Germinal center (tissue), 1 donor: ENCODE measurements around the gene SUSD6.
A peak's percentile ranks its signal among the peaks of the same experiment; 100 is the strongest.
"Not testable (repeated sequence)": the region's sequence is repeated elsewhere in the genome, so short reads cannot be mapped to it uniquely, and the experiment has no call there.

Experiments used
- DNase-seq: peaks from one replicate; pipeline ENCODE4 v3.0.0; 2012; ENCODE audit warnings: mixed read lengths, low spot score

SUSD6 gene

GRCh38 chr14:69620981-69621380 lies 9.6 kb downstream of the SUSD6 start:
- DNase-seq = no peak

GRCh38 chr14:69624136-69624535 lies 12.7 kb downstream of the SUSD6 start:
- no peak for DNase-seq

DNA sequence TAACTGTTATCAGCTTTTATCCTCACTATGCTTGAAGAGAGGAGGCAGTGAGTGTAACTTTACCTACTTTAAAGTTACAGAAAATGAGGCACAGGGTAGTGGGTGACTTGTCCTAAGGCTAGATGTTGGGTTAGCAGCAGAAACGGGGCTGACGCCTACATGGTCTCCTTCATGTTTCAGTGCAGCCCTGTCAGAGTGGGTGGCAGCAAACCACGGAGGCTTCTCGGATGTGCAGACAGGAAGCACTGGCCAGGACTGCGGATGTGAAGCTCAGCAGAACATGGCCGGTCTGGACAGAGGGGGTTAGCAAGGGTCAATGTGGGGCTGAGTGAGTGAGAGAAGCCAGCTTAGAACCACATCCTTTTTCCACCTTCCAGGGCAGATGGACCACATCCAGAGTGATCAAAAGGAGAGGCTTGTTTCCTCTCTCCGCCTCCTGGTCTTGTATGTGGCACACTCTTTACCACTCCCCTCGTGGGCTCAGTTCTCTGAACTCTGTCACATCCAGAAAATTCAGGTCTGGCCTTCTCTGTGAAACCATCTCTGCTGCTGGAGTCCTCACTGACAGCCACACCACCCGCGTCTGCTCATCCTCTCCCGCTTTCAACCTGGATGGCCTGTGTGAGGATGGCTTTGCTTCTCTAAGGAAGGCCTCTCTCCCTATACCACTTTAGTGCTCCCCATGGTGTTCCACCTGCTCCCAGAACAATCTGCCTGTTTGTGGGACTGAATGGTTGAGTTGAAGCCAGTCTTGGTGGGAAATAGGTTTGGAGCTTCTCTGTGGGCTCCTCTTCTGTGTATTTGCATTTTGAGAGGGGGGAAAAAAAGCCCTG lies 14.1 kb downstream of the SUSD6 start:
- DNase-seq = peak; percentile 43

- DNase-seq = no peak
Observed at GRCh38 chr14:69626132-69626500, 14.7 kb downstream of the SUSD6 start.

- no peak for DNase-seq
Observed at GRCh38 chr14:69629225-69630127, 18.1 kb downstream of the SUSD6 start.

DNA sequence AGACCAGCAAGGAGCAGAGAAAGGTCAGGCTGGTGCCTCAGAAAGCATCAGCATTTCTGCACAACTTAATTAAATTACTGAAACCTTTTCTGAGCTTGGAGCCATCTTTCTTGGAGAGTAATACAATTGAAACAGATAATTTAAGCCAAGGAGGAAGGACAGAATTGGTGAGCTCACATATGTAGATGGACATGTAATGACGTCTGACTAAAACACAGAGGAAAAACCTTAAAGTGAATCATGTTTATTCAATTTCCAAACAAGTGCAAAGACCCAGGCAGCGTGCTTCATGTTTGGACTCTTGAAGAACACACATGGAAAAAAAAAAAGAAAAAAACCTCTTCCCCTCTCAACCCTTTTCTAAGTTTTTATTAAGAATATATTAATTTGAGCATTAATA lies 19.0 kb downstream of the SUSD6 start:
- no peak for DNase-seq

DNA sequence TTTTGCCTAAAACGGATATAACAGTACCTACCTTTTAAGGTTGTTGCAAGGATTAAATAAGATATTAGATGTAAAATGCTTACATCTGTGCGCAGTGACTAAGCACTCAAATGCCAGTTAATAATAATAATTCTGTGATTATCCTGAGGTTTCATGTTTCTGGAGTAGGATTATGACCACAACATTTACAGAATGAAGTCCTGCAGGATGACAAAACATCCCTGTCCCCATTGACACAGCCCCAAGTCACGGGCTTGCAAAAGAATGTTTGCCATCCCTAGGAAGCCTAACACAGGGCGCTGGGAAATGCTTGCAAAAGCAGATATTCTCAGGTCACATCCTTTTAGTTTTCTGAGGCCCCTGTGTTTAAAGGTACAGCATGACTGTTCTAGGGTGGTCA lies 20.1 kb downstream of the SUSD6 start:
- DNase-seq = no peak

DNA sequence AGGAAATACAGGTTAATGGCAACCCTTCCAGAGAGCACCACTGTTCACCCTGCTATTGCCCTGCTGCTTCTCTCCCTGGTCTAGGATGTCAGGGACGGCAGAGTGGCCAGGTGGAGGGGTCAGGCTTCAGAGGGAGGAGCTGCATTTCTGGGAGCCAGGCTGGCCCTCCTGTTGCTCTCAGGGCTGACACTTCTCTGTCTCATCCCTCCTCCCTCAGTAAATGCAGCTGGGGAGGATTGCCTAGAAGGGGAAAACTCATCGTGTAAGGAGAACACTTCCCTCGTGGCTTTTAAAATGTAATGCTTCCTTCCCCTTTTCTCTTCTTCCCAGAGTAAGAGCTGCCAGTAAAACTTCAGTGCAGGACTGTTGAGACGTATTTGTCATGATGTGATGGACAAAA lies 20.8 kb downstream of the SUSD6 start:
- no peak for DNase-seq

- DNase-seq = no peak
Observed at GRCh38 chr14:69632593-69633151, 21.3 kb downstream of the SUSD6 start.

GRCh38 chr14:69633238-69633637 lies 21.8 kb downstream of the SUSD6 start:
- no peak for DNase-seq

- DNase-seq = no peak
Observed at GRCh38 chr14:69635981-69636639, 24.7 kb downstream of the SUSD6 start.

GRCh38 chr14:69636718-69637480 lies 25.5 kb downstream of the SUSD6 start:
- no peak for DNase-seq

DNA sequence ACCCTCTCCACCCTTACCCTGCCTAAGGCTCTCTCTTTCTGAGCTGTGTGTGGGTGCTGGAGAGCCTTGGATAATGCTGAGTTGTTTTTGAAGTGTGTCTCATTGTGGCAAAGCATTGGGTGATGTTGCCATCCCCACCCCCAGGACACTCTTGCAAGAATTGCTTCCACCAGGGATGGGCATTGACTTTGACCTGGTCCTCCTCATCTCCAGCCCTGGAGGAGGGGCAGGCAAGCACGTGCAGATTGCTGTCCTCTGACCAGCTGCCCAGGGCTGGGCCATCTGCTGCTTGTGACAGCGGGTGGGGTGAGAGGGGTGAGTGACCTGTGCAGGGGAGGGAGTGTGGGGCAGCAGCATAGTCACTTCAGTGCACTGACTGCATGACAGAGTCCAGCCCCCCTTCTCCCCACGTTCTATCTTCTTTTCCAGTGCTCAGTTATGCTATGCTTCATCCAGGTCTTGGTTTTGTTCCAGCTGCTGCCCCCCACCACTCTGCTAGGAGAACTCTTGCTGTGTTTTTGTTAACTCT lies 26.2 kb downstream of the SUSD6 start:
- no peak for DNase-seq

DNA sequence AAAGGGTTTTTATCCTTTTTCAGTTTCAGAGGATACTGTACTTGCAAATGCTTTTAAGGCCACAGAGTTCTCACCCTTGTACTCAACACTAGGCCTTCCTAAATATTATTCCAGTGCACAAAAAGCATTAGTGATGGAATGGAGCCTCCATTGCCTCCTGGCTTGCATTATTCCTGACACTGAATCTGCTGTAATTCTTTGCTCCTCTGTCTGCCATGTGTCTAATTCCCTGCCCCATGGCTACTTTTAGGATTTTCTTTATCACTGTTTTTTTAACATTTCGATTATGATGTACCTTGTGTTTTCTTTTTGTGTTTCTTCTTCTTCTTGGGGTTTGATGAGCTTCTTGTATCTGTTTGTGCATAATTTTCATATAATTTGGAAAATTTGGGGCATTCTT lies 29.5 kb downstream of the SUSD6 start:
- no peak for DNase-seq

- not testable (repeated sequence) for DNase-seq
Observed at GRCh38 chr14:69642212-69642793, 30.9 kb downstream of the SUSD6 start.

GRCh38 chr14:69643430-69644200 lies 32.2 kb downstream of the SUSD6 start:
- no peak for DNase-seq

DNA sequence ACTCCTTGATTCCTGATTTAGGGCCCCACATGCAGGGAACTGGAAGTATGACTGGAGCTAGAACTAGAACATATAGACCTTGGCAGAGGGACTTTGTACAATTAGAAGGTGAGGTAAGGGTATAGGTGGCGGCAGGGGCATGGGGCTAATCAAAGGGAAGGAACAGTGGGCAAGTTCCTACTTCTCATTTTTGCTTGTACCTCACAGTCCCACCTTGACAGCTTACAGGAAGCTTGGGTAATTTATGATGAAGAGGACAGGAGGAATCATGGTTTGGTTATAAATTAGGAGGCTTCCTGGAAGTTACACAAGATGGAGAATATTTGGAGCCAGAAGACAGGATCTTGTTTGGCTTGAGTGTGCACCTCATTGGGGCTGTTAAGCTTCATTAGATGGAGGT lies 33.4 kb downstream of the SUSD6 start:
- DNase-seq = no peak

DNA sequence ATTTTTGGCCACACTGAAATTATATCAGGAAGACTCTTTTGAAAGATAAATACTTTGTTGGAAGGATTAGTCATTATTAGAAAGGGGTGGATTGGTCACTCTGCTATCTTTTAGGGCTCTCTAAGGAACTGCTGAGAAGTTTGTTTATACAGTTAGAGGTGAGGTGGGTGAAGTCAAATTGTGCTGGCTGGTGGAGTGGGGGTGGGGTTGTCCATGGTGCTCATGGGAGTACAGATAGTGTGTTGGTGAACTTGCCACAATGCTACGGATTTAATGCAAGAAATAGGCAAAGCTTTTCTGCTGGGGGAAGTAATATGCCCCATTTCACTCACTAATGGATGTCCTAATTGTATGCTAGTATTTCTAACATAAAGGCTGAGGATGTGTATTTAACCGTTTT lies 35.8 kb downstream of the SUSD6 start:
- DNase-seq = no peak

DNA sequence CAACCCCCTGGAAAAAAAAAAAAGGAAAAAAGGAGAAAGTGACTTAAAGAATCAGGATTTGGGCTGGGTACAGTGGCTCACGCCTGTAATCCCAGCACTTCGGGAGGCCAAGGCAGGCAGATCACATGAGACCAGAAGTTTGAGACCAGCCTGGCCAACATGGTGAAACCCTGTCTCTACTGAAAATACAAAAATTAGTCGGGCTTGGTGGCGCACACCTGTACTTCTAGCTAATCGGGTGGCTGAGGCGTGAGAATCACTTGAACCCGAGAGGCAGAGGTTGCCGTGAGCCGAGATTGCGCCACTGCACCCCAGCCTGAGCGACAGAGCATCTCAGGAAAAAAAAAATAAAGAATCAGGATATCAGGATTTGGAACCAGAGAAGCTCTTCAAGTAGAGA lies 36.2 kb downstream of the SUSD6 start:
- DNase-seq = not testable (repeated sequence)
